ENCODE results near the gene THOC1. TPM values are rescaled to one million over a fixed set of nuclear protein-coding genes. Genes with fewer than 3 reads are reported as not detected.
"Not testable (repeated sequence)": the region's sequence is repeated elsewhere in the genome, so short reads cannot be mapped to it uniquely, and the experiment has no call there.

The THOC1 gene
- total and polyA plus RNA-seq, 2 donors (not counting 3 experiments of a cell fraction or from before 2014, with no cell fraction given): 12.0 to 50.5 TPM

GRCh38 chr18:310042-310441, 42.2 kb upstream of the THOC1 start:
- H3K9me1 ChIP-seq (replicated peaks; ENCODE audit: control insufficient read depth, extremely low read depth, insufficient read depth, low read length): no peaks in the 10 kb centered on the region
- DNase-seq (ENCODE audit: low read depth, low spot score): no peak
- intact Hi-C loops (cut with micrococcal nuclease): no loop called here
- no peak overlapping the region for H3K27ac ChIP-seq (ENCODE audit: insufficient read depth, low read depth, low read length)
- dilution Hi-C loops (cut with MboI; ENCODE audit: extremely low pct_ligation_motif_present, low sequenced_read_pairs): no loop called here
- CTCF ChIA-PET: no interaction called here
- H3K9me3 ChIP-seq (replicated peaks; ENCODE audit: control insufficient read depth, insufficient read depth, low read length): no peaks in the 10 kb centered on the region
- no peak overlapping the region for H3K4me3 ChIP-seq (replicated peaks in 1 of 3; ENCODE audit: insufficient read depth in 1 of 3, low read depth in 1 of 3, low read length in 3 of 3)
- no peaks in the 10 kb centered on the region for H3K4me1 ChIP-seq (ENCODE audit: control insufficient read depth, extremely low read depth, insufficient read depth, low read length)
- no peak overlapping the region for H2AFZ ChIP-seq (ENCODE audit: low read depth, low read length)
- FAIRE-seq: no peak
- TF ChIP-seq POLR2A (IDR thresholded peaks at IDR 0.05; ENCODE audit: low read depth, low read length) (no peak), CTCF (IDR thresholded peaks at IDR 0.05; ENCODE audit: extremely low read depth in 1 of 2, insufficient read depth in 1 of 2, low read depth in 1 of 2, low read length in 2 of 2) (no peak), GATA2 (IDR thresholded peaks at IDR 0.05; ENCODE audit: insufficient read depth, insufficient read length, low read depth, low read length) (no peak), FOS (IDR thresholded peaks at IDR 0.05; ENCODE audit: borderline replicate concordance, insufficient read depth, low read length) (no peak), JUN (IDR thresholded peaks at IDR 0.05; ENCODE audit: borderline replicate concordance, insufficient read depth, insufficient read length, low read depth) (no peak), MYC (IDR thresholded peaks at IDR 0.05; ENCODE audit: low read depth, low read length) (no peak), EZH2 (IDR thresholded peaks at IDR 0.05; ENCODE audit: borderline replicate concordance, low read depth, low read length, severe bottlenecking) (no peak), POLR2AphosphoS5 (IDR thresholded peaks at IDR 0.05; ENCODE audit: insufficient read depth, low read depth, low read length) (no peak), MAX (IDR thresholded peaks at IDR 0.05; ENCODE audit: insufficient read depth, insufficient read length) (no peak)
- H3K9ac ChIP-seq (replicated peaks; ENCODE audit: extremely low read depth, insufficient read depth, low read length): no peak overlapping the region
- POLR2A ChIA-PET: no interaction called here
- H3K4me2 ChIP-seq (ENCODE audit: insufficient read depth, low read length): no peak overlapping the region
- H3K27me3 ChIP-seq (ENCODE audit: control insufficient read depth in 2 of 2, insufficient read depth in 2 of 2, low read length in 2 of 2): peaks cover 0 to 6% of the 10 kb centered on the region in 2 experiments
- H3K79me2 ChIP-seq (ENCODE audit: control insufficient read depth, insufficient read depth, low read length): no peaks in the 10 kb centered on the region
- BruUV-seq (replicated peaks): no TSS peak
- no peaks in the 10 kb centered on the region for H3K36me3 ChIP-seq (ENCODE audit: control insufficient read depth in 2 of 2, extremely low read depth in 1 of 2, insufficient read depth in 2 of 2, low read length in 2 of 2)
- no peaks in the 10 kb centered on the region for H4K20me1 ChIP-seq (replicated peaks; ENCODE audit: control insufficient read depth, extremely low read depth, insufficient read depth, low read length)

- H3K4me2 ChIP-seq (ENCODE audit: insufficient read depth, low read length); H3K4me1 ChIP-seq (ENCODE audit: control insufficient read depth, extremely low read depth, insufficient read depth, low read length); POLR2A ChIA-PET; H3K27ac ChIP-seq (ENCODE audit: insufficient read depth, low read depth, low read length); H3K27me3 ChIP-seq (ENCODE audit: control insufficient read depth in 2 of 2, insufficient read depth in 2 of 2, low read length in 2 of 2); H4K20me1 ChIP-seq (replicated peaks; ENCODE audit: control insufficient read depth, extremely low read depth, insufficient read depth, low read length); H3K79me2 ChIP-seq (ENCODE audit: control insufficient read depth, insufficient read depth, low read length); intact Hi-C loops (cut with micrococcal nuclease); FAIRE-seq; H3K9ac ChIP-seq (replicated peaks; ENCODE audit: extremely low read depth, insufficient read depth, low read length); H3K36me3 ChIP-seq (ENCODE audit: control insufficient read depth in 2 of 2, extremely low read depth in 1 of 2, insufficient read depth in 2 of 2, low read length in 2 of 2); CTCF ChIA-PET; dilution Hi-C loops (cut with MboI; ENCODE audit: extremely low pct_ligation_motif_present, low sequenced_read_pairs); H3K4me3 ChIP-seq (replicated peaks in 1 of 3; ENCODE audit: insufficient read depth in 1 of 3, low read depth in 1 of 3, low read length in 3 of 3); H2AFZ ChIP-seq (ENCODE audit: low read depth, low read length); H3K9me1 ChIP-seq (replicated peaks; ENCODE audit: control insufficient read depth, extremely low read depth, insufficient read depth, low read length); H3K9me3 ChIP-seq (replicated peaks; ENCODE audit: control insufficient read depth, insufficient read depth, low read length); BruUV-seq (replicated peaks); DNase-seq (ENCODE audit: low read depth, low spot score): not testable (repeated sequence)
Observed at GRCh38 chr18:308086-308485, 40.2 kb upstream of the THOC1 start.
